ENCODE results near the gene BFSP2. TPM values are rescaled to one million over a fixed set of nuclear protein-coding genes. Genes with fewer than 3 reads are reported as not detected.

The BFSP2 gene
- total RNA-seq: not detected

GRCh38 chr3:133400006-133400515 lies at the start of gene BFSP2:
TSS of gene BFSP2 (plus strand) at chr3:133400056. CDS start at chr3:133400084, 28 bp downstream.
- no peak for FAIRE-seq

DNA sequence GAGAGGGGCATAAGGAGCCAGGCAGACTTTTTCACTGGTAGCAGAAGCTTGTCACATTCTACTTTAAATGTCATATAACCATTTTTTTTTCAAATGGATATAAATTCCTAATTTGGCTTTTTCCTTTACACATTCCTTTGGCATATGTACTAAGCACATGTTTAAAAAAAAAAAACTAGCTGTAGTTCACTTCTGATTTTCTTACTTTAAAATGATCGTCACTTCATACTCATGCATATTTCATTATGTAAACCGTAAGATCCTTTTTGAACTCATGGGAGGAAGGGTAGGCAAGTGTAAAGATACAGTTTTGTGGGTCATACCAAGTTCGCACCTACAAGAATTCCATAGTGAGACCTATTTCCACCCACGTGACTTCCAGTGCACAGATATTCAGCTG lies 45.1 kb upstream of the BFSP2 start:
- DNase-seq (ENCODE audit: low spot score in 2 of 2) (no peak), FAIRE-seq (no peak)

More at GRCh38 chr3:133400006-133400515, at the start of gene BFSP2:
- DNase-seq (ENCODE audit: low spot score in 2 of 2): no peak

DNA sequence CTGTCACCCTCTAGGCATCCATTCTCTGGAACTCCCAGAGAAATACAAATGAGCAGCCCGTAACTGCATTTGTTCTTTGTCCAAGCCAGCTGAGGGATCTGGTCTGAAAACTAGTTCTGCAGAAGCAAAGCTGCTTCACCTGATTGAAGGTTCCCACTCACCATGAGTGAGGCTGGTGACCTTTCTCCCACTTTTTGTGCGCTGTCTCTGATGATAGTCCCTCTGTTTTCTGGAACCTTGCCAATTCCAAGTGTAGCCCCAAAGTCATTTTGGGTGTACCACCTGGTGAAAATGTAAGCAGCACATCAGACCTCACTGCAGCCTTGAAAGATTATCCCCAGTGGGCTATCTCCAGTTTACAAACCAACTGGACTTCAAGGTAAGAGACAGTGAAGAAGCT lies 39.4 kb upstream of the BFSP2 start:
- no peak for FAIRE-seq
- no peak for DNase-seq (ENCODE audit: low spot score in 2 of 2)

DNA sequence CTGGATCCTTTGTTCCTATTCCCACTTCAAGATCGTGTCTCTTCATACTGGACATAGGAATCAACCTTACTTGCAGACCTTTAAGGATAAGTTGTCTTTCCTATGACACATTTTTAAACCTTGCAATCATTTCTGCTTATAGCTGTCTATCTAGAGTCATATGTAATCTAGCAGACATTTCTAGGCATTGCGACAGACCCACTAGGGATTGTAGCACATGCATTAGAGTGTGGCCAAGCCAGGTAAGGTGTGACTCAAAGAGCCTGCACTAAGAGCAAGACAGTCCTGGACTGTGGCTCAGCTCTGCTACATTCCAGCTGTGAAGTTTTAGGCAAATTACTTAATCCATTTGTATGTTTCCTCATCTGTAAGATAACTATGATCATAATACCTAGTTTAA lies 38.8 kb upstream of the BFSP2 start:
- no peak for DNase-seq (ENCODE audit: low spot score in 2 of 2)
- no peak for FAIRE-seq

DNA sequence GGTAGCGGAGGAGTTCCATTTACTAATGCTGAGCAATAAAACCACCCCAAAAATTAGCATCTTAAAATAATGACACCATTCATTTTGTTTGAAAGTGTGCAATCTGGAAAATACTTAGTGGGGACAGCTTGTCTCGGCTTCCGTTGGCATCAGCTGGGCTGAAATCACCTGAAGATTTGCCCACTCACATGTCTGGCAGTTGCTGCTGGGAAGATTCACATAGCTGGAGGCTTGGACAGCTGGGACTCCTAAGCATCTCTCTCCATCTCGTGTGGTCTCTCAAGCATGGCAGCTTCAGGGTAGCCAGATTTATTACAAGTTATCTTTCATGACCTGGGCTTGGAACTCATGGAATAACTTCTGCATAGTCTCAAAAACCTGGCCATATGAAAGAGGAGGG lies 38.4 kb upstream of the BFSP2 start:
- FAIRE-seq (no peak), DNase-seq (ENCODE audit: low spot score in 2 of 2) (no peak)

GRCh38 chr3:133362539-133362938 lies 37.3 kb upstream of the BFSP2 start:
- DNase-seq (ENCODE audit: low spot score in 2 of 2): no peak

GRCh38 chr3:133364704-133365103 lies 35.2 kb upstream of the BFSP2 start:
- DNase-seq (ENCODE audit: low spot score in 2 of 2) (no peak), FAIRE-seq (no peak)

More at GRCh38 chr3:133362539-133362938, 37.3 kb upstream of the BFSP2 start:
- FAIRE-seq: no peak

GRCh38 chr3:133366921-133367320 lies 32.9 kb upstream of the BFSP2 start:
- DNase-seq (ENCODE audit: low spot score in 2 of 2) (no peak), FAIRE-seq (no peak)

DNA sequence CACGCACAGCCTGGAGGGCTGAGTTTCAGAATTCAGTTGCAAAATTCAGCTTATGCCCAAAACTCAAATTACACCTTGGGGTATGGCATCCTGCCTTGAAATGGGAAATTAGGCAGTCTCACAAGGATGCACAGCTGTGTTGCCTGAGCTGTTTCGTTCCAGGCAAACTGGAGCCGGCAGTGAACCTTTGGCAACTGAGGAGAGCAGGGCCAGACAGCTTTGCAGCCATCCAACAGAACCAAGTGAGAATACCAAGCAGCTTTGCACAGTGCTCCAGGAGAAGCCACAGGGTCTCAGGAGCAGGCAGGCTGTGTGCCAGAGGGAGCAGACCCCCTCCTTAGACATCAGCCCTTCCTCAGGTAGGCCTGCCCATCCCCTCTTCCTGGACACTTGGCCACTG lies 32.5 kb upstream of the BFSP2 start:
- no peak for FAIRE-seq
- DNase-seq (ENCODE audit: low spot score in 2 of 2): no peak

DNA sequence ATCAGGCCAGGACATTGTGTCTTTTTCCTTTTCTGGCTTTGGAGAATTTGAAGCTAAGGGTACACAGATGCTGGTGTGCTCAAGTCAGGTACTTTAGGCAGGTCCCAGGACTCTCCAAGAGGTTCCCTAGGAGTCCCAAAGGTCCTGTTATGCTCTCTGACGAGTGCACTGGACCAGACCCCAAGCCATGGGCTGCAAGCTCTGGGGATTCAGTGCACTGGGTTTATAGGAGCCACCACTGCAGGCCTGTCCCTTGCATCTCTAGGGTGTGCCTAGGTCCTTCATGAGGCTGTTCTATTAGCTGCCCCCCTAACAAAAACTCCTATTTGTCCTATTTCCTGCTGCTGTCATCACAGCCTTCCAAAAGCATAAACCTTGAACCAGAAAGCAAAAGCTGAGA lies 31.9 kb upstream of the BFSP2 start:
- DNase-seq (ENCODE audit: low spot score in 2 of 2): no peak
- FAIRE-seq: no peak

DNA sequence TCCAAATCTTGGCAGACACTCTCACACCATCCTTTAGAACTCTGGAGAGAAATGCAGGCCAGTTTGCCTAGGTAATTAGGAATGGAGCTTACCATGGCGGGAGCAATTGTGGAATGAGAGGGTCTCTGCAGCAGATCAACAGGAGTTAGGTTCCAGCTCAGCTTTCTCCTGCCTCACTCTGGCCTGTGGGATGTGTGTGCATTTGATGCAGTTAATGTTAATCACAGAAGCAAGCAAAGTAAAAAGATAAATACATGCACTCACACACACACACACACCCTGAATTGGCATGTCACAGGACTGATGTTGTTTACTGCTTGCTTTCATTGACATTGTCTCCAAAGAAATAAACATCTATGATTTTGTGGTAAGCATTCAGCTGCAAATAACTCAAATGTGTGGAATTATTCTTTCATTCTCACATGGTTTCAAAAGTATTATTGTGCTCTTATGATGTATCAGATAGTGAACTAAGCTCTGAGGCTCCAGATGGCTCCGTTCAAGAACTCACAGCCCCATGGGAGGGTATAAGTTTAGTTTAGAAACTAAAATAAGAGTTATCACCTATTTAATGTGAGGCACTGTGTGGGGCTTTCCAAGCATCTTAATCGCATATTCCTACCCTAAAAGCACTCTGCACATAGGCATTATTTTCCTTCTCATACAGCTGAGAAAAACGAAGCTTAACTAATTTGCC lies 31.3 kb upstream of the BFSP2 start:
- DNase-seq (ENCODE audit: low spot score in 2 of 2) (no peak), FAIRE-seq (no peak)

DNA sequence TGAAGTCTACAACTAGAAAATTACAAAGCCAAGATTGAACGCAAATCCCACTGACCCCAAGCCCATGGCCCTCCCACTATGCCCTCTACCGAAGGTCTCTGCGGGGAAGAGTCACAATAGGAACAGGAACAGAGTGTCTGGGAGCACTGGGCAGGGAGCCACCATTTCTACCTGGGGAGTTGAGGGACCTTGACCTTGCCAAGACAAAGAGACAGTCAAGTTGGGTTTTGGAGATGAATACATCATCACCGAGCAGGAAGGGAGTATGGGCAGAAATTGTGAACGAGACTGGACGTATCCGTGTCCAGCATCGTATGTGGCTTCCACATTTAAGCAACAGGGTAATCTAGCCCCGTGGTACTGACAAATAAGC lies 30.8 kb upstream of the BFSP2 start:
- no peak for DNase-seq (ENCODE audit: low spot score in 2 of 2)
- no peak for FAIRE-seq

DNA sequence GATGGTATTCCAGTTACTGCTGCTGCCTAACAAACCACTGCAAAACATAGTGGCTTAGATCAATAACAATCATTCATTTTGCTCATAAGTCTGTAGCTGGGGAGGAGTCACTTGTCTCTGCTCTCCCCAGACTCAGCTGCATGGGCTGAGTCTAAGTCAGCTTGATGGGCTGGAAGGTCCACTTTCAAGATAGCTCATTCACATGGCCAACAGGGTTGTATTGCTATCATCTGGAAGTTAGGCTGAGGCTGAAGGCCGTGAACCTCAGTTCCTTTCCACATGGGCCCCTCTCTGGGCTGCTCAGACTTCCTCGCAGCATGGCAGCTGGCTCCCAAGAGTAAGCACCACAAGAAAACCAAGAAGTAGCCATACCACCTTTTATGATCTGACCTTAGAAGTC lies 28.7 kb upstream of the BFSP2 start:
- DNase-seq (ENCODE audit: low spot score in 2 of 2) (no peak), FAIRE-seq (no peak)

- FAIRE-seq (no peak), DNase-seq (ENCODE audit: low spot score in 2 of 2) (no peak)
Measured at GRCh38 chr3:133371676-133372075, 28.2 kb upstream of the BFSP2 start.

- DNase-seq (ENCODE audit: low spot score in 2 of 2) (no peak), FAIRE-seq (no peak)
Measured at GRCh38 chr3:133374708-133375402, 25.0 kb upstream of the BFSP2 start.

DNA sequence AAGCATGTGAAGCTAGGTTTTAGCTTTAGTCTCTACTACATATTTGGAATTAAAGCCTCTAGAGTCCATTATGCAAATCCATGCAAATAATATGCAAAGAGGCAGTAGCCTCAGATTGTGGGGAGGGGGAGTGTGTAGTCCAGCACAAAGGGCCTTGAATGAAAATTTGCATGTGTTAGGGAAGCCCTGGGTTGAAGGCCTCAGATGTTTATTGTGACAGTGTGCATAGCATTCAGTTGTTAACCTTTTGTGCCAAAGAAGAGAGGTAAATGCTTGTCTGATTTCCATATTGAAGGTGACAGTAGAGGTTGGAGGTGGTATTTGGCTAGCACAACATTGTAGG lies 24.5 kb upstream of the BFSP2 start:
- DNase-seq (ENCODE audit: low spot score in 2 of 2) (no peak), FAIRE-seq (no peak)

DNA sequence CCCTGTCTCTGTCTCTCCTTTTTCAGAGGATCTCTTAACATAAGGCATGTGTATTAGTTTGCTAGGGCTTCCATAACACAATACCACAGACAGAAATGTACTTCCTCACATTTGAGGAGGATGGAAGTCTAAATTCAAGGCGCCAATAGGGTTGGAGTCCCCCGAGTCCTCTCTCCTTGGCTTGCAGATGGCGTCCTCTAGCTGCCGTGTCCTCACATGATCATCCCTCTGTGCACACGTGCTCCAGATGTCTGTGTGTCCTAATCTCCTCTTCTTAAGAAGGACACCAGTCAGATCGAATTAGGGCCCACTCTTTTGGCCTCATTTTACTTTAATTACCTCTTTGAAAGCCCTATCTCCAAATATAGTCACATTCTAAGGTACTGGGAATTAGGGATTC lies 23.0 kb upstream of the BFSP2 start:
- no peak for FAIRE-seq

DNA sequence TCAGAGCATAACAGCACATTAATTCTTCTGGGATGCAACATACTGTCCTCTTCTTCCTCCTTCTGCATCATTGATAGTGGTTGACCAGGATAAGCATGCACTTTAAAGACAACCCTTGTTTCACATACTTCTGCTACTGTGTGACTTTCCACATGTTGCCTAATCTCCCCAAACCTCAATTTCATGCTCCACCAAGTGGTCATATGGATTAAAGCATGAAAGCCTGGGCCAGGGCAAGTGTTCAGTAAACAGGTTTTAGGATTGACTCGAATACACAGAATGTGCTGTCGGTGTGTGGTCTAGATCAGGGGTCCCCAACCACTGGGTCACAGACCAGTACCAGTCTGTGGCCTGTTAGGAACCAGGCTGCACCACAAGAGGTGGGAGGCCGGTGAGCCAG lies 22.5 kb upstream of the BFSP2 start:
- peak; percentile 48 to 50 for DNase-seq (ENCODE audit: low spot score in 2 of 2)
- FAIRE-seq: no peak

More for the DNA sequence above, 23.0 kb upstream of the BFSP2 start:
- DNase-seq (ENCODE audit: low spot score in 2 of 2): no peak

GRCh38 chr3:133379926-133380325 lies 19.9 kb upstream of the BFSP2 start:
- FAIRE-seq (no peak), DNase-seq (ENCODE audit: low spot score in 2 of 2) (no peak)

GRCh38 chr3:133380481-133381225 lies 19.2 kb upstream of the BFSP2 start:
- no peak for FAIRE-seq
- no peak for DNase-seq (ENCODE audit: low spot score in 2 of 2)

DNA sequence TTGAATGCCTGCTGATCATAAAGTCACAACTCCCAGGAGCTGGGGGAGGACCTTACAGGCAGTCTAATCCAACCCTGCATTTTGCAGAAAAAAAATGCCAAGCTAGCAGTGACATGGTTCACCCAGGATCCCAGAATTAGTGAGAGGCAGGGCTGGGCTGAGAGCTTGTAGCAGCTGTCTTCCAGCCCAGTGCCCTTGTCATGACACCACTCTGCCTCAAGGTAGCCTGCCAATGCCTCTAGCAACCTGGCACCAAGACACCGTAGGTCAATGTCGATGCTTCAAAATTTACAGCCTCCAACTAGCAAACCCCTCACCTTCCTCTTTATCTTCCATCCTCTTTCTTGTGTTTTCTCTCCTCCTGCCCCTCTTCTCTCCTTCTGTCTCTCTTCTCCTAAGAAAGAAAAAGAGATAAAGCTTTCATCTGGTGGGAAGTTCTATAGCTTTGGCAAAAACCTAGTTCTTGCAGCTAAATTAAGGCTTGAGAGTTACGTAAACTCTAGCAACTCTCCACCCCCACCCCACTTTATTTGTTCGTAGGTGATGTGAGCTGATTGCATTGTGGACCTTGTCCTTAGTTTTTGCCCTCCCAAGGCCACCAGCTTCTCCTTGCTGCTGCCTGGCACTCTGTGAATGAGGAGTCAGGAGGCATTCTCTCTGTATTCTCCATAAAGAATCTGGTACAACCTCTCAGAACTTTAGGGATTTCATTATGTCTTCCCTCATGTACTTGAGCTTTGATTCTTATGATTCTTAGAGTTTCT lies 18.3 kb upstream of the BFSP2 start:
- FAIRE-seq (no peak), DNase-seq (ENCODE audit: low spot score in 2 of 2) (no peak)
